H1 (cell line): ENCODE results near the gene TGM6. TPM values are rescaled to one million over a fixed set of nuclear protein-coding genes. Genes with fewer than 3 reads are reported as not detected.

Source experiments
- KDM4A ChIP-seq: IDR thresholded peaks from one replicate; pipeline ENCODE4 v1.7.1; 2012; ENCODE audit warnings: low read depth, mild to moderate bottlenecking, moderate library complexity, low read length, inconsistent platforms; ENCODE audit not compliant: severe bottlenecking
- PHF8 ChIP-seq: fragments of 200-600 bp; sonication (generic); conservative IDR thresholded peaks from 2 replicates; pipeline ENCODE4 v1.7.1; 2012; ENCODE audit warnings: low read depth, mild to moderate bottlenecking, inconsistent platforms, low read length, moderate library complexity
- polyA plus RNA-seq, 7 experiments: library from polyadenylated mRNA; depleted of rRNA in 3 of 7; stranded (reverse) in 5 of 7; unstranded in 2 of 7; fragments of >200 nt in 5 of 7; fragments of 200-250 nt in 2 of 7; gene quantifications; 1 replicate in 5 of 7; 2 replicates in 1 of 7; 4 replicates in 1 of 7; pipeline versions ENCODE4 v1.2.1 to v1.2.3, GENCODE V29; 2011 to 2013; ENCODE audit warnings: missing spikeins in 2 of 7, mixed read lengths in 2 of 7
- total RNA-seq: library from RNA; stranded (reverse); fragmentation: NEBNext Ultra II Directional; extraction: Animal tissue kit (Norgen Biotek cat#: 25700); gene quantifications from 2 replicates; pipeline ENCODE4 v1.2.1, GENCODE V29; 2021

The TGM6 gene
- total and polyA plus RNA-seq, 2 of the 8 experiments (the other 6 are each of a cell fraction or from before 2014, with no cell fraction given) = 0.03 TPM; not detected in 1

DNA sequence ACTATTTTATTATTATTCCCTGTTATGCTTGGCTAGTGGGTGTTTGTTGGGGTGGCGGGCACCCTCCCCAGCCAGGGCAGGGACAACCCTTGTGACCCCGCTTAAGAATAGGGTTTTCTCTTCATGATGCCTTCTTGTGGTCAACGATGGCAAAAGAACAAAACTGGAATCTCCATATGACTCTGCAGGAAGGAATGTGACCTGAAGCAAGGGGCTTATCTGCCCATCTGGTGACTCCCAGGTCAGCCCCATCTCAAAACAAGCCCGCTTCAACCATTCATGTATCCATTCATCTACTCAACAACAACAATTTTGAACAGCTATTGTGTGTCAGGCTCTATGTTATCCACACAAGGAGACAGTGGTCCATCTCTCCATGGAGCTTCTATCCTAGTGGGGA is 30.9 kb upstream of the TGM6 start (continued):
- no peak for TF ChIP-seq KDM4A
- TF ChIP-seq PHF8 = no peak
